Thyroid gland (tissue), 4 donors: ENCODE data around the gene INMT.

Experiments
- POLR2A ChIP-seq, 2 donors: fragments of 450-650 bp; IDR thresholded peaks; one replicate each; pipeline ENCODE4 v1.6.1; 2017; ENCODE audit warnings: antibody characterized with exemption in 2 of 2, mild to moderate bottlenecking in 2 of 2, moderate library complexity in 1 of 2
- TF ChIP-seq, protein P1 (sequence below), 6 experiments: fragments of 200-600 bp in 3 of 6; fragments of 450-650 bp in 3 of 6; sonication (generic) in 3 of 6; IDR thresholded peaks; one replicate each; pipeline ENCODE4 v1.5.1; 2016 to 2019; ENCODE audit warnings: antibody characterized with exemption in 6 of 6, mild to moderate bottlenecking in 2 of 6, inconsistent platforms in 1 of 6, moderate library complexity in 1 of 6

- TF ChIP-seq, protein P1, sequence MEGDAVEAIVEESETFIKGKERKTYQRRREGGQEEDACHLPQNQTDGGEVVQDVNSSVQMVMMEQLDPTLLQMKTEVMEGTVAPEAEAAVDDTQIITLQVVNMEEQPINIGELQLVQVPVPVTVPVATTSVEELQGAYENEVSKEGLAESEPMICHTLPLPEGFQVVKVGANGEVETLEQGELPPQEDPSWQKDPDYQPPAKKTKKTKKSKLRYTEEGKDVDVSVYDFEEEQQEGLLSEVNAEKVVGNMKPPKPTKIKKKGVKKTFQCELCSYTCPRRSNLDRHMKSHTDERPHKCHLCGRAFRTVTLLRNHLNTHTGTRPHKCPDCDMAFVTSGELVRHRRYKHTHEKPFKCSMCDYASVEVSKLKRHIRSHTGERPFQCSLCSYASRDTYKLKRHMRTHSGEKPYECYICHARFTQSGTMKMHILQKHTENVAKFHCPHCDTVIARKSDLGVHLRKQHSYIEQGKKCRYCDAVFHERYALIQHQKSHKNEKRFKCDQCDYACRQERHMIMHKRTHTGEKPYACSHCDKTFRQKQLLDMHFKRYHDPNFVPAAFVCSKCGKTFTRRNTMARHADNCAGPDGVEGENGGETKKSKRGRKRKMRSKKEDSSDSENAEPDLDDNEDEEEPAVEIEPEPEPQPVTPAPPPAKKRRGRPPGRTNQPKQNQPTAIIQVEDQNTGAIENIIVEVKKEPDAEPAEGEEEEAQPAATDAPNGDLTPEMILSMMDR (IDR thresholded peaks at IDR 0.05), result no peak
- no peak for TF ChIP-seq POLR2A (IDR thresholded peaks at IDR 0.05)
Measured at GRCh38 chr7:30754315-30754877, 2.5 kb downstream of the INMT start.
